ENCODE data around the gene SPCS3.
"Not testable (repeated sequence)": the region's sequence is repeated elsewhere in the genome, so short reads cannot be mapped to it uniquely, and the experiment has no call there.

Gene SPCS3

DNA sequence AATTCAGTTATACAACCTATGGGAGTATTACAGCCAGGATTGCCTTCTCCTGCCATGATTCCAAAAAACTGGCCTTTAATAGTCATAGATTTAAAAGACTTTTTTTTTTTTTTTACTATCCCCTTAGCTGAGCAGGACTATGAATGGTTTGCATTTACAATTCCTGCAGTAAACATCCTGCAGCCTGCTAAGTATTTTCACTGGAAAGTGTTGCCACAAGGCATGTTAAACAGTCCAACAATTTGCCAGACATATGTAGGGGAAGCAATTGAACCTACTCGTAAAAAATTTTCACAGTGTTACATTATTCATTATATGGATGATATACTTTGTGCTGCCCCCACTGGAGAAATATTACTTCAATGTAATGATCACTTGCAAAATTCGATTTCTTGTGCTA, 27.1 kb downstream of the SPCS3 start:
- not testable (repeated sequence) for DNase-seq (ENCODE audit: low read depth)

DNA sequence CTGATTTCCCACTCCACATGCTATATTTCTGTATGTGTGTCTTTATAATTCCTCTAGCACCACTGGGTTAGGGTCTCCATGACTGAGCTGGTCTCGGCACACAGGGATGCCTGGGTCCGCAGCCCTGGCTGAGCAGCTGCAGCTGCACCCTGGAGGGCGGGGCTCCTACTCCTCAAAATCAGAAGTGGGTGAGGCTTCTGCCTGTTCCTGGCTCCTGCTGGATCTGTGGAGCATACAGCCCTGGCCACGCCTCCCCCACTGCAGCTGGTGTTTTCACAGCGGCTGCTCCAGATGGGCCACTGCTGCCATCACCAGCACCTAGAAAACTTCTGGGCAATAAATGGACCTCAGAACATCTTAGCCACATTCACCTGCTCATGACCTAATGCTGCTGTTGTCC, 30.9 kb downstream of the SPCS3 start:
- DNase-seq (ENCODE audit: low read depth): no peak

DNA sequence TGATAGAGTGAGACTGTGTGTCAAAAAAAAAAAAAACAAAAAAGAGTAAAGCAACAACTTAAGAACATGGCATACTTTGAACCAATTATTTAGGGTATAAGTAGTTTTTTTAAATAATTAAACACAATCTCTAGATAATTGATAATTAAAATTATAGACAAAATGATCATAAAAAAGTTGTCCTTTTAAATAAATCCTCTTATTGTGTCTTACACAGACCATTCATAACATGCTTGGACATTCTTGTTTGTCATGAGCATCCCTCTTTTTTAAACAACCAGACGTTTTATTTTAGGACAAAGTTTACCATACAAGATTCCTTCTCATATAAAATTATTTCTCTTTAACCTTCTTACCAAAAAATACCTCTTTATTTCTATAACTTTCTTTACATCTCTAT, 35.1 kb downstream of the SPCS3 start:
- DNase-seq (ENCODE audit: low read depth): no peak

DNA sequence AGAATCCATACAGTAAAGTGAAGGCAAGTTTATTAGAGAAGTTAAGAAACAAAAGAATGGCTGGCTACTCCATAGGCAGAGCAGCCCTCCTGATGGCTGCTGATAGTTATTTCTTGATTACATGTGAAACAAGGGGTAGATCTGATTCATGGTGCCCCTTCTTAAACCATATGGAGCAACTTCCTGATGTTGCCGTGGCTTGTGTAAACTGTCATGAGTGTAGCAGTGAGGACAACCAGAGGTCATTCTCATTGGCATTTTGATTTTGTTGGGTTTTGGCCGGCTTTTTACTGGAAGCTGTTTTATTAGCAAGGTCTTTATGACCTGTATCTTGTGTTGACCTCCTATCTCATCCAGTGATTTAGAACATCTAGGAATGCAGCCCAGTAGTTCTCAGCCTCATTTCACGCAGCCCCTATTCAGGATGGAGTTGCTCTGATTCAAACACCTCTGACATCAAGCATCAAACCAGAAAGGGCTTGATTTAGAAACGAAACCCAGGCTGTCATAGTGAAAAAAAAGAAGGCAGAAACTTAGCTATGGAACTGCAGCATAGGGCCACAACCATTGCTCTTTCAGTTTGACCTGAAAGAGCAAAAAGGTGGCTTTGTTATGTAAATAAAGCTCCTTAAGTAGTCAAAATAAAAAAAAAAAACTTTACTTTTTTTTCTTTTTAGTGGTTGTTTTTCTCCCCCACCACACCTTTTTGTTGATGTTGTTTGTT, 37.8 kb downstream of the SPCS3 start:
- DNase-seq (ENCODE audit: low read depth): no peak

DNA sequence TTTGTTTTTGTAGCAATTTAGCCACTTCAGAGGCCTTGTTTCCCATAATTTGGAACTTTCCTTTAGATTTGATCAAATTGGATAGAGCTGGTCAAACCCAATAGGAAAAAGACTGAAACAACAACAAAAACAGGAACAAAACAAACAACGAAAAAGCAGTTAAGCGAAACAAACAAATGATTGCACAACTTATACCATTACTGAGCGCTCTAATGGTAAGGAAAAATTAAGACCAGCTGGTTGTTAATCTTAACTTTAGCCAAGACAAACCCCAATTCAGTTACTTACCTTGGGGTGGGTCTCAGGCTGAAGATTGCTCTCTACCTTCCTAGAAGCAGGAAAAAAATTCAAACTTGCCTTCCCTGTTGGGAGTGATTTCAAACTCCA, 38.3 kb downstream of the SPCS3 start:
- no peak for DNase-seq (ENCODE audit: low read depth)

DNA sequence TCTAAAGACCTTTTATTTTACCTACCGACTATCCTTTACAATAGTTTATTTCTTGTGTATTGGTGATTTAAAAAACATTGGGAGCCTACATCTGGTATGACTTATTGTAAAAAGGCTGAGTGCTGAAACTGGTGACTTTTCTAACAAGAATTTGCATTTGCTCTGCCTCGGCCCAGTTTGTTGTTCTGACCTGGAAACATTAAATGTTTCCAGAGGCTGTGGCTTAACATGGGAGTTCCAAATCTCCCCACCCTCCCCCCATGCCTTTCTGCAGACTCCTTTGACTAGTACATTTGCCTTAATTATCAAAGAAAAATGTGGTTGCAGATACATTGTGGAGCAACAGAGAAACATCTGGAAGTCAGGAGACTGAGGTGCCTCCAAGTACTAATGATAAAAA, 39.8 kb downstream of the SPCS3 start:
- DNase-seq (ENCODE audit: low read depth): no peak

DNA sequence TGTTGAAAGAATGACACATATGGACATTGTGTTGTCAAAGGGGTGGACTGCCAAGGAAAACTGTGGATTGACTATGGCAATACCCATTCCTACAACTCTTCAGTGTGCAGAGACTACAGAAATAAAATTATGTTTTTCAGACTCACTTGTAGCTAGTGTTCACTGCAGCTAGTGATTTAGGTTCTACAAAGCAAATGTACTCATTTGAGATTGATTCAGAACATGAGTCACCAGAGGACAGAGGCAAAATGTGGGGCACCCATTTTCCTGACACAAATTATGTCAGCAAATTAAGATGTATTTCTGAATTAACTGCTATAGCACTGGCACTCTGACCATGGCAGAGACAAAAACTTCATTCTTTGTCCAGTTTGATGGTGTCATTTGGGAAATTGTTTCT, 40.7 kb downstream of the SPCS3 start:
- no peak for DNase-seq (ENCODE audit: low read depth)

DNA sequence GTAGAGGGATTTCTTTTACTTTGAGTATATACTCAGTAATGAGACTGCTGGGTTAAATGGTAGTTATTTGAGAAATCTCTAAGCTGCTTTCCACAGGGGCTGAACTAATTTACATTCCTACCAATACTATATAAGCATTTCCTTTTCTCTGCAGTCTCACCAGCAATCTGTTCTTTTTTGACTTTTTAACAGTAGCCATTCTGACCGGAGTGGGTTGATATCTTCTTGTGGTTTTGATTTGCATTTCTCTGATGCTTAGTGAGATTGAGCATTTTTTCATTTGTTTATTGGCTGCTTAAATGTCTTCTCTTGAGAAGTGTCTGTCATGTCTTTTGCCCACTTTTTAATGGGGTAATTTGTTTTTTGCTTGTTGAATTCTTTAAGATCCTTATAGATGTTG, 43.3 kb downstream of the SPCS3 start:
- DNase-seq (ENCODE audit: low read depth): no peak

DNA sequence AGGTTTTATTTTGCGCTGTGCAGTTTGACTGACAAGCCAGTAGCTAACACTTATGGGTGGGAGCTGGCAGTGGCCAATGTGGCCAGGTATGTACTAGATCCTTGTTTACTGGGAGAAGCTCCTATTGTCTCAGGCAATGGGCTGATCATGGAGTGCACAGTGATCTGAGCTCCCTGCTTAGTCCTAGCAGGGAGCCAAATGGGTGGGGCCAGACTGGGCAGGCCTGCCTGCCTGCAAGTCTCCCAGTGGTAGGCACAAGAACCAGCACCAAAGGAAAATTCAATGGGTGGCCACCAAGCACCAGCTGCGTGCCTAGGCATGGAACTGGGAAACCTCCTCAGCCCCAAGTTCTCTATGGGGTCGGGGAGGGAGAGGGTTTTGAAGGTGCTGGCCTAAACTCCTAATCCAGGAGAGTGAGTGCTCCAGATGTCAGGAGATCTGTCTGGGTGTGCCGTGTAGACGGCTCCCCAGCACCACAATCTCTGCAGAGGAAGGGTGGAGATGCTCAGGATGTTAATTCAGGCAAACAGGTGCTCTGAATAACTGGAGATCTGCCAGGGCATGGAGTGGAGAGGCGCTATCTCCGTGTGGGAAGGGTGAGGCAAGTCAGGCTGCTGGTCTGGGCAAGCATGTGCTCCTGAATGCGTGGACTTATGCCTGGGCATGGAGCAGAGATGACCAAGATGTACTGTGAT, 48.2 kb downstream of the SPCS3 start:
- no peak for DNase-seq (ENCODE audit: low read depth)

DNA sequence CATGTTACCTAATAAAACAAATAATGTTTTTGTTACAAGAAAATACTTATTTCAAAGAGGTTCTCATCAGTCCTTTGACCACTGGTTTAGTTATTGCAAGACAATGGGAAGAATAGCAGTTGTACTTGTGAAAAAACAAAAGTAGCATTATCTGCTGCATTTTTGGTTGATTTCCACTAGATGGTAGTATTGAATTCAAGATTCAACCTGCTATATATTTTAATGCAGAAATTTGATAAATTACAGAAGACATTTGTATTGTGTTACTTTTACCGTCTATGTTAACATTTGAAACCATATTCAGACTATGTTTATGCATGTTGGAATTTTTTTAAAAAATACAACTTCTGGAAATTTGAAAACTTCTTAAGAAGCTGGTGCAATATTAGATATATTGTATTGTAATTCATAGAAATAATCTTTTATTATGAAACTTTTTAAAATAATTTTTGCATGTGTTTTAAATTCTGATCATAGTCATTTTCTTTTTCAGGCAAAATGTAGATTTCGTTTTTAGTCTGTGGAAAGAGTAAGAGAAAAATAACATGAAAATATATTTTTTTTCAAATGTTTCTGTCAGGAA, 56.4 kb downstream of the SPCS3 start:
- no peak for DNase-seq (ENCODE audit: low read depth)

DNA sequence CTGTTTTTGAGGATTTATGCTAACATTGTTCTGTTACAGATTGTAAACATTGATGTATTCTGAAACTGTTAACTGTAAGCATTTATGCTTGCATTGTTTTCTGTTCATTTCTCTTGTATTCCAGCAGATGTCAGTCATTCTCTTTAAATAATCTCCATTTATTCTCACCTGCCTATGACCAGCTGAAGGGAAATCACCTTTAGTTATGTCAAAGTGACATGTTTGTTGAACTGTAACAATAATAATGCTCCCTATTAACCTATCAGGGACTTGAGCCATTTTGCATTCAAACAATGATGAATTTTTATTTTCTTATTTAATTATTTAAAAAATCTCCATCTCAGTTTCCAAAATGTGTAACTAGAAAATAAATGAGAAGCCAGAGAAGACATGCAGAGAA, 58.0 kb downstream of the SPCS3 start:
- DNase-seq (ENCODE audit: low read depth): no peak

DNA sequence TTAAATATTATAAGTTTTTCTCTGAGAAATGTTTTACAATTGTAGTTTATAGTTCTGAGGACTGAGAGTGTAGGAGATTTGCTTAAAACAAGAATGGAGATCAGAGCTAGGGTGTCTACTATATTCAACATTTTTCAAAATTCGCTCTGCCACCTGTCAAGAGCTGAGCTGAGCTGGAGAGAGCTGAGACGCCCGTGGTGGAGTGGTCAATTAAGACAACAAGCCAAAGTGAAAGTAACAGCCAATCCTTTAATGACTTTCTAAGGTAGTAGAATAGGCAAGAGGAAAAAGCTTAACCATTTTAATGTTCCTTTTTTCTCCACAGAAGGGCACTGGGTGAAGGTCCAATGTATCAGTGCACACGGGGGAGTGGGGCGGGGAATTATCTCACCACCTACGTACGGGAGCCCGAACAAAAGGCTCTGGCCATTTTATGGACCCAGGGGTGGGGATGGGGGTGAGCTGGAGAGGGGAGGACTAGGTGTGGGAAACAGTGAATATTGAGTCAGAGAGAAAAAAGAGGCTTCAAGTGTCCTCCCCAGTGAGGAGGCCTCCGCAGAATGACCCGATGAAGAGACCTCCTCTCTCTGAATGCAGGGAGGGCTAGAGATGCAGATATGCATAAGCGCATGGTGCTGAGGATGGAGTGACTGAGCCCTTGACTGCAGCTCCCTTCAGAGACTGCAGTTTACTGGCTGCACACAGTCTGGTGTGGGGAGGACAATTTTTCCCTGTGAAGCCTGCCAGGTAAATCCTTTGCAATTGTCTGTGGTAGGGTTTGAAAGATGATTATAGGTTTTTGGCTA, 60.8 kb downstream of the SPCS3 start:
- no peak for DNase-seq (ENCODE audit: low read depth)

All from T follicular helper cell (primary cell).